Uterus (tissue), 4 donors: ENCODE results near the gene TMEM250. TPM values are rescaled to one million over a fixed set of nuclear protein-coding genes. Genes with fewer than 3 reads are reported as not detected.

Experiments
- DNase-seq, 2 donors: peaks; one replicate each; pipeline ENCODE4 v3.0.0-alpha.2; 2019 to 2020
- H3K27ac ChIP-seq, 2 donors: fragments of 200-600 bp; sonication (generic); 1 replicate in 1 of 2; 2 replicates in 1 of 2; pipeline ENCODE4 v1.5.1; 2016 to 2018
- H3K27me3 ChIP-seq, 2 donors: fragments of 200-600 bp; sonication (generic); one replicate each; pipeline ENCODE4 v1.5.1; 2018 to 2019; ENCODE audit warnings: control low read depth in 1 of 2
- H3K36me3 ChIP-seq, 2 donors: fragments of 200-600 bp; sonication (generic); one replicate each; pipeline ENCODE4 v1.5.1; 2019; ENCODE audit warnings: control low read depth in 1 of 2
- H3K4me1 ChIP-seq, 2 donors: fragments of 200-600 bp; sonication (generic); one replicate each; pipeline ENCODE4 v1.5.1; 2018 to 2019; ENCODE audit warnings: control low read depth in 1 of 2
- H3K4me3 ChIP-seq, 2 donors: fragments of 200-600 bp; sonication (generic); 1 replicate in 1 of 2; 2 replicates in 1 of 2; pipeline ENCODE4 v1.5.1; 2018 to 2019; ENCODE audit warnings: mild to moderate bottlenecking in 1 of 2
- H3K9me3 ChIP-seq, 2 donors: fragments of 200-600 bp; sonication (generic); one replicate each; pipeline ENCODE4 v1.5.1; 2019; ENCODE audit warnings: control low read depth in 1 of 2
- POLR2A ChIP-seq, 2 donors: fragments of 450-650 bp; IDR thresholded peaks; one replicate each; pipeline ENCODE4 v1.6.1; 2016; ENCODE audit warnings: antibody characterized with exemption in 2 of 2, mild to moderate bottlenecking in 1 of 2, moderate library complexity in 1 of 2
- intact Hi-C: fragments of 100-400 bp; cut with DNase I; formaldehyde crosslinking; loops from one replicate; pipeline ENCODE4 v1.15.1; 2023; ENCODE audit warnings: low total_unique reads
- total RNA-seq, 4 donors: library from RNA; depleted of rRNA in 3 of 4; stranded (reverse); fragments of >200 nt in 3 of 4; gene quantifications; one replicate each; pipeline versions ENCODE4 v1.1.0 to v1.2.4, GENCODE V29; 2014 to 2023
- TF ChIP-seq, protein P1 (sequence below), 4 experiments: fragments of 200-600 bp in 2 of 4; fragments of 450-650 bp in 2 of 4; sonication (generic) in 2 of 4; IDR thresholded peaks; one replicate each; pipeline ENCODE4 v1.5.1; 2016 to 2019; ENCODE audit warnings: antibody characterized with exemption in 4 of 4, mild to moderate bottlenecking in 2 of 4, moderate library complexity in 1 of 4
- donor health status: DM: yes; HTN: yes; CAD: no.

TMEM250 gene
- total RNA-seq, 4 donors from 2014 or later: 14.7 to 42.0 (median 28.0) TPM

DNA sequence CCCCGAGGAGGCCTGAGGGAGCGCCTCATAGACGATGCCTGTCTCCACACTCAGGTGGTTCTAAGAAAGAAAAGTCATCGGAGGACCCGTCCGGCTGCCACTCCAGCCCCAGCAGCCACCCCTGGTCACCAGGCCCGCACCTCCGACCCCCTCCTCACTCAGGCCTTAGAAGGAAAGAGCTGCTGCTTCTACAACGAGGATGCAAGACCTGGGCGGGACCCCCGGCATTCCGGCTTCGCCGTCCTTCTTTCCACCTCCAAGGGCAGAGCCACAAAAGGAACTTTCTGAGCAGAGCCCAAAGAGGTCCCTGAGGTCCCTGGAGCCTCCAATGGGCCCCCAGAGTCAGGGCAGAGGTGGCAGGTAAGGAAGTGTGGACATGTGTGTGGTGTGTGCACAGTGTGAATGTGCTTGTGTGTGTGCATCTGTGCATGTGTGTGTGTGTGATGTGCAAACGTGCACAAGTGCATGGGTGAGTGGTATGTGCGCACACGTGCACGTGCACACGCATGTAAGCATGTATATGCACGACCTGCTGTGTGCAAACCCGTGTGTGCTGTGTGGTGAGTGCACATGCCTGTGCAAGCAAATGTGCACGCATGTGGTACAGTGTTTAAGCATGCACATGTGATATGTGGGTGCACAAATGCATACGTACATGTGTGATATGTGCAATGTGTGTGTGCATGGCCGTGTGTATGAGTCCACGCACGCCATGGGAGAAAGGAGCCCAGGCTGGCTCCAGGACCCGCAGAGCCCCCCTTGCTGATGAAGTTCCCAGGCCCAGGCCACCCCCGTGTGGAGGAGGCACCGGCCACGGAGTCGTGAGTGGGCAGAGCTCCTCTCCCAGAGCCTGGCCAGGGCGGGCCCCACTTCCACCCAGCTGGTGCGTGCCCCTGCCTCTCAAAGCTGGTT is 27.7 kb upstream of the TMEM250 start:
- H3K27ac ChIP-seq: no peak overlapping the region
- no peaks in the 10 kb centered on the region for H3K4me1 ChIP-seq
- DNase-seq: no peak
- H3K36me3 ChIP-seq: no peaks in the 10 kb centered on the region
- no peak for TF ChIP-seq POLR2A (IDR thresholded peaks at IDR 0.05)
- TF ChIP-seq, protein P1, sequence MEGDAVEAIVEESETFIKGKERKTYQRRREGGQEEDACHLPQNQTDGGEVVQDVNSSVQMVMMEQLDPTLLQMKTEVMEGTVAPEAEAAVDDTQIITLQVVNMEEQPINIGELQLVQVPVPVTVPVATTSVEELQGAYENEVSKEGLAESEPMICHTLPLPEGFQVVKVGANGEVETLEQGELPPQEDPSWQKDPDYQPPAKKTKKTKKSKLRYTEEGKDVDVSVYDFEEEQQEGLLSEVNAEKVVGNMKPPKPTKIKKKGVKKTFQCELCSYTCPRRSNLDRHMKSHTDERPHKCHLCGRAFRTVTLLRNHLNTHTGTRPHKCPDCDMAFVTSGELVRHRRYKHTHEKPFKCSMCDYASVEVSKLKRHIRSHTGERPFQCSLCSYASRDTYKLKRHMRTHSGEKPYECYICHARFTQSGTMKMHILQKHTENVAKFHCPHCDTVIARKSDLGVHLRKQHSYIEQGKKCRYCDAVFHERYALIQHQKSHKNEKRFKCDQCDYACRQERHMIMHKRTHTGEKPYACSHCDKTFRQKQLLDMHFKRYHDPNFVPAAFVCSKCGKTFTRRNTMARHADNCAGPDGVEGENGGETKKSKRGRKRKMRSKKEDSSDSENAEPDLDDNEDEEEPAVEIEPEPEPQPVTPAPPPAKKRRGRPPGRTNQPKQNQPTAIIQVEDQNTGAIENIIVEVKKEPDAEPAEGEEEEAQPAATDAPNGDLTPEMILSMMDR (IDR thresholded peaks at IDR 0.05): no peak
- H3K4me3 ChIP-seq: no peak overlapping the region
- H3K27me3 ChIP-seq: no peaks in the 10 kb centered on the region
- no peaks in the 10 kb centered on the region for H3K9me3 ChIP-seq
- intact Hi-C loops: no loop called here

DNA sequence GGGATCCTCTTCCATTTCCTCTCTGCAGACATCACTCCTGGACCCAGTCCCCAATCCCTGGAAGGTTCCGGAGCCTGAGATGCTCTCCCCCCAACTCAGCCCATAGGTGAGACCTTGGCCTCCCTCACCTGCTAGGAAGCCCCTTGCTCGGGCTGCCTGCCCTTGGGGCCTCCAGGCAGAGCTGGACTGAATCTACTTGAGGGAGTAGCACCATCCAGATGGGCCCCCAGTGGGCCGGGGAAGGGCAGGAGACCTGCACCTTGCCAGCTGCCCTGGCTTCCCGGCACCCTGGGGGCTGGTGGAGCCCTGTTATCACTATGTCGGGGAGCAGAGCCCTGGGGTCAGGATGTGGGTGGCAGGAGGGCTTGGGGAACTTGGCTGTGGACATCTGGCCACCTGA is 26.9 kb upstream of the TMEM250 start:
- Histone ChIP-seq H3K27ac (no peak overlapping the region), H3K36me3 (no peaks in the 10 kb centered on the region), H3K4me1 (no peaks in the 10 kb centered on the region), H3K4me3 (no peak overlapping the region), H3K9me3 (no peaks in the 10 kb centered on the region), H3K27me3 (no peaks in the 10 kb centered on the region)
- intact Hi-C loops: no loop called here
- DNase-seq: no peak
- TF ChIP-seq POLR2A (IDR thresholded peaks at IDR 0.05): no peak
- TF ChIP-seq, protein P1 (IDR thresholded peaks at IDR 0.05): no peak

DNA sequence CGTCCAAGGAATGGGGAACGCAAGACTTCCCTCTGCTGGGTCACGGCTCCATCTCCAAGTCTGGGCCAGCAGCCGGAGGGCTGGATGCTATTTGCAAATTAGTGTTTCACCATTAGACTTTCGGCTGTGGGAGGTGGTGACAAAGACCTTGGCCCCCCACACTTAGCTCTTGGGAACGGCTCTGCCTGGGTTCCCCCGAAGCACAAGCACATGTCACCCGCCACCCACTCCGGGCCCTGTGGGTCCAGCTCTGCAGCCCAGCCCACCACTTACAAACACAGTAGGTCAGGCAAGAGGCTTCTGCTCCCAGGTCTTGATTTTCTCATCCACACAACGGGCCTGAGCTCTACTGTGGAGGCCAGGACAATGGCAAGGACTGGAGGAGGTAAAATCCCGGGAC is 25.8 kb upstream of the TMEM250 start:
- Histone ChIP-seq H3K36me3 (no peaks in the 10 kb centered on the region), H3K9me3 (no peaks in the 10 kb centered on the region), H3K27me3 (no peaks in the 10 kb centered on the region), H3K4me3 (no peak overlapping the region), H3K27ac (no peak overlapping the region), H3K4me1 (no peaks in the 10 kb centered on the region)
- TF ChIP-seq, protein P1 (IDR thresholded peaks at IDR 0.05): no peak
- TF ChIP-seq POLR2A (IDR thresholded peaks at IDR 0.05): no peak
- no peak for DNase-seq
- intact Hi-C loops: no loop called here

DNA sequence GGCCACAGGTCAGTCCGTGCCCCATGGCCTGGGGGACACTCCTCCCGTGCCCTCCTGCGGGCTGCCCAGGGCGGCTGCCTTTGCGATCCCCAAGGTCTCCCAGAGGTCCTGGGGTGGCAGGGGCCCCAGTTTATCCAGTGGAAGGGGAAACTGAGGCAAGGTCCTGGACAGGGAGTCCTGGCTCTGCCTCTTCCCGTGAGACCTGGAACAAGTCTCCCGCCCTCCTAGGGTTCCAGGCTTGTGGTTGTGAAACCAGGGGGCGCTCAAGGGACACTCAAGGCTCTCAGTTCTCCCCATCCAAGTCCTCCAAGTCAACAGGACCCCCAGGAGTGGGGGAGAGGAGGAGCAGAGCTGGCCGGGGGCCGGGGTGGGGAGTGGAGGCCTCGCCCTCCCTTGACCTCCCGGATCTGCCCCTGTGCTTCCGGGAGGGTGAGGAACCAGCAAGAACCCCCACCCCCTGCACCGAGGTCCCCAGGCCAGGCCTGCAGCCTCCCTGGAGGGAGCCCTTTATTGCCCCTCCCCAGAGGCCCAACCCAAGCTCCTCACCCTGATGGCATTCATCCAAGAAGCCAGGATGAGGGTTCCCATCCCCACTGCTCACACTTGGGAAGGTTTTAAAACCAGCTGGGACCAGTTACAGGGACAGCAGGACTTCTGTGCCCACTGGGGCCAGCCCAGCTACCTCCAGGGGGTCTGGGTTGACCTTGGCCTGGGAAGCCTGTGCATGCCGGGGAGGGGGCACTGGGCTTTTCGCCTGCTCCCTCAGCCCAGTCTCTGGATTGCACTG is 24.7 kb upstream of the TMEM250 start:
- Histone ChIP-seq H3K4me1 (no peaks in the 10 kb centered on the region), H3K36me3 (no peaks in the 10 kb centered on the region), H3K27me3 (no peaks in the 10 kb centered on the region), H3K9me3 (no peaks in the 10 kb centered on the region), H3K27ac (no peak overlapping the region), H3K4me3 (no peak overlapping the region)
- TF ChIP-seq POLR2A (IDR thresholded peaks at IDR 0.05): no peak
- TF ChIP-seq, protein P1 (IDR thresholded peaks at IDR 0.05): no peak
- no peak for DNase-seq
- intact Hi-C loops: no loop called here

DNA sequence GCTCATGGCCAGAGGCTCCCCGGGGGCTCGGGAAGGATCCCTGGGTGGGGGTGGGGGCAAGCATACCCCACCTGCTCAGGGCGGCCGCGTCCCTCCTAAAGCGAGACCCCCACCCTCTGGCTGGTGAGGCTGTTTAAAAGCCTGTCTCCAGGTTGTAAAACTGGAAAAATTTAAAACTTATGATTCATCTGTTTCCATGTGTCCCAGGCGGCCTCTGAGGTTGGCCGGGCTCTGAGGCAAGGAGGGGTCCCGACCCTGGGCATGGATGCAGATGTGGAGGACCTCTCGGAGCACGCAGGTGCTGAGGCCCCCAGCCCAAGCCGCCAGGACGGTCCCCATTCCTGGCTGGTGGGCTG is 24.2 kb upstream of the TMEM250 start:
- Histone ChIP-seq H3K27me3 (no peaks in the 10 kb centered on the region), H3K9me3 (no peaks in the 10 kb centered on the region), H3K4me3 (no peak overlapping the region), H3K27ac (no peak overlapping the region), H3K36me3 (no peaks in the 10 kb centered on the region), H3K4me1 (no peaks in the 10 kb centered on the region)
- intact Hi-C loops: no loop called here
- TF ChIP-seq, protein P1 (IDR thresholded peaks at IDR 0.05): no peak
- no peak for TF ChIP-seq POLR2A (IDR thresholded peaks at IDR 0.05)
- DNase-seq: no peak
